Mesendoderm (in vitro differentiated cells): Measurements from ENCODE around the gene AKAP6.
"Not testable (repeated sequence)": the region's sequence is repeated elsewhere in the genome, so short reads cannot be mapped to it uniquely, and the experiment has no call there.

Source experiments
- DNase-seq: peaks from one replicate; pipeline ENCODE4 v3.0.0; 2013
- H2AK5ac ChIP-seq: 2 replicates; pipeline ENCODE4 v1.6.1; 2013; ENCODE audit warnings: low read length, inconsistent platforms
- H2BK120ac ChIP-seq: 2 replicates; pipeline ENCODE4 v1.6.1; 2013; ENCODE audit warnings: low read depth, mild to moderate bottlenecking, low read length, moderate library complexity, mixed read lengths
- H2BK15ac ChIP-seq: replicated peaks from 2 replicates; pipeline ENCODE4 v1.6.1; 2013; ENCODE audit warnings: low read depth, mild to moderate bottlenecking, moderate library complexity
- H2BK5ac ChIP-seq: 2 replicates; pipeline ENCODE4 v1.6.1; 2013; ENCODE audit warnings: low read length, inconsistent platforms
- H3K18ac ChIP-seq: 2 replicates; pipeline ENCODE4 v1.6.1; 2013; ENCODE audit warnings: mild to moderate bottlenecking, low read length, mixed read lengths
- H3K23ac ChIP-seq: one replicate; pipeline ENCODE4 v1.6.1; 2013; ENCODE audit warnings: low read length
- H3K27ac ChIP-seq: 2 replicates; pipeline ENCODE4 v1.5.1; 2013; ENCODE audit warnings: low read depth, mild to moderate bottlenecking, inconsistent platforms, low read length, moderate library complexity
- H3K27me3 ChIP-seq: 2 replicates; pipeline ENCODE4 v1.6.1; 2013; ENCODE audit warnings: low read length, control low read depth, mild to moderate bottlenecking, inconsistent platforms; ENCODE audit not compliant: insufficient read depth, poor library complexity
- H3K36me3 ChIP-seq: 2 replicates; pipeline ENCODE4 v1.6.1; 2013; ENCODE audit warnings: low read length, inconsistent platforms; ENCODE audit not compliant: control insufficient read depth, insufficient read depth
- H3K4ac ChIP-seq: one replicate; pipeline ENCODE4 v1.6.1; 2013; ENCODE audit warnings: low read depth, mild to moderate bottlenecking, low read length, moderate library complexity
- H3K4me1 ChIP-seq: 2 replicates; pipeline ENCODE4 v1.6.1; 2013; ENCODE audit warnings: low read depth, low read length, inconsistent platforms; ENCODE audit not compliant: control insufficient read depth
- H3K4me2 ChIP-seq: 2 replicates; pipeline ENCODE4 v1.6.1; 2013; ENCODE audit warnings: low read length
- H3K4me3 ChIP-seq: 2 replicates; pipeline ENCODE4 v1.5.1; 2013; ENCODE audit warnings: mild to moderate bottlenecking, low read length
- H3K56ac ChIP-seq: one replicate; pipeline ENCODE4 v1.6.1; 2013; ENCODE audit warnings: low read length
- H3K79me1 ChIP-seq: 2 replicates; pipeline ENCODE4 v1.6.1; 2013; ENCODE audit warnings: low read length, inconsistent platforms
- H3K79me2 ChIP-seq: 2 replicates; pipeline ENCODE4 v1.6.1; 2013; ENCODE audit warnings: mild to moderate bottlenecking, low read length; ENCODE audit not compliant: control insufficient read depth, insufficient read depth
- H3K9ac ChIP-seq: 2 replicates; pipeline ENCODE4 v1.6.1; 2013; ENCODE audit warnings: low read length, inconsistent platforms
- H4K5ac ChIP-seq: one replicate; pipeline ENCODE4 v1.6.1; 2013; ENCODE audit warnings: low read length
- H4K8ac ChIP-seq: one replicate; pipeline ENCODE4 v1.6.1; 2013; ENCODE audit warnings: low read depth, mild to moderate bottlenecking, control low read depth, low read length, moderate library complexity
- WGBS: extraction: QIAGEN DNeasy Blood & Tissue Kit; methylation state at CpG from one replicate; pipeline ENCODE4 v1.1.7; 2013; ENCODE audit warnings: low lambda C conversion rate, missing lambda C conversion rate; ENCODE audit not compliant: insufficient coverage; ENCODE audit errors: extremely low coverage; 5-methylcytosine and 5-hydroxymethylcytosine counted together

Gene AKAP6

GRCh38 chr14:32576088-32576795, 247.1 kb downstream of the AKAP6 start:
- no peak overlapping the region for H3K18ac ChIP-seq
- no peak overlapping the region for H3K9ac ChIP-seq
- no peak overlapping the region for H2BK15ac ChIP-seq
- H3K4ac ChIP-seq: no peak overlapping the region
- H3K79me1 ChIP-seq: no peaks in the 10 kb centered on the region
- H3K4me3 ChIP-seq: no peak overlapping the region
- no peaks in the 10 kb centered on the region for H3K36me3 ChIP-seq
- H2AK5ac ChIP-seq: no peak overlapping the region
- WGBS: no CpG with 5 or more reads among the region's 6 CpGs
- H3K27me3 ChIP-seq: no peaks in the 10 kb centered on the region
- H3K79me2 ChIP-seq: no peaks in the 10 kb centered on the region
- DNase-seq: peak; percentile 50
- H4K8ac ChIP-seq: no peak overlapping the region
- H4K5ac ChIP-seq: no peak overlapping the region
- no peak overlapping the region for H3K23ac ChIP-seq
- H2BK5ac ChIP-seq: no peak overlapping the region
- H3K4me2 ChIP-seq: no peak overlapping the region
- no peaks in the 10 kb centered on the region for H3K4me1 ChIP-seq
- H3K56ac ChIP-seq: no peak overlapping the region
- H3K27ac ChIP-seq: no peak overlapping the region
- no peak overlapping the region for H2BK120ac ChIP-seq

GRCh38 chr14:32576977-32577376, 247.9 kb downstream of the AKAP6 start:
- Histone ChIP-seq H4K5ac (no peak overlapping the region), H3K4me1 (no peaks in the 10 kb centered on the region), H3K79me1 (no peaks in the 10 kb centered on the region), H3K79me2 (no peaks in the 10 kb centered on the region), H3K23ac (no peak overlapping the region), H2BK120ac (no peak overlapping the region), H3K18ac (no peak overlapping the region), H2BK15ac (no peak overlapping the region), H4K8ac (no peak overlapping the region), H3K4ac (no peak overlapping the region), H2BK5ac (no peak overlapping the region), H3K27ac (no peak overlapping the region), H3K9ac (no peak overlapping the region), H3K4me3 (no peak overlapping the region), H3K36me3 (no peaks in the 10 kb centered on the region), H3K56ac (no peak overlapping the region), H3K27me3 (no peaks in the 10 kb centered on the region), H3K4me2 (no peak overlapping the region), H2AK5ac (no peak overlapping the region)
- no peak for DNase-seq
- WGBS: no CpG with 5 or more reads among the region's 2 CpGs

- no peak overlapping the region for H2AK5ac ChIP-seq
- no peaks in the 10 kb centered on the region for H3K79me2 ChIP-seq
- H4K5ac ChIP-seq: no peak overlapping the region
- H4K8ac ChIP-seq: no peak overlapping the region
- H3K4me3 ChIP-seq: no peak overlapping the region
- no peak overlapping the region for H3K4ac ChIP-seq
- no CpG with 5 or more reads among the region's 1 CpG for WGBS
- no peak for DNase-seq
- H3K79me1 ChIP-seq: no peaks in the 10 kb centered on the region
- no peak overlapping the region for H3K4me2 ChIP-seq
- H3K4me1 ChIP-seq: no peaks in the 10 kb centered on the region
- no peak overlapping the region for H3K27ac ChIP-seq
- H3K36me3 ChIP-seq: no peaks in the 10 kb centered on the region
- H3K18ac ChIP-seq: no peak overlapping the region
- no peaks in the 10 kb centered on the region for H3K27me3 ChIP-seq
- H3K23ac ChIP-seq: no peak overlapping the region
- no peak overlapping the region for H2BK5ac ChIP-seq
- no peak overlapping the region for H3K56ac ChIP-seq
- H2BK15ac ChIP-seq: no peak overlapping the region
- no peak overlapping the region for H3K9ac ChIP-seq
- H2BK120ac ChIP-seq: no peak overlapping the region
Observed at GRCh38 chr14:32578181-32578580, 249.1 kb downstream of the AKAP6 start.

DNA sequence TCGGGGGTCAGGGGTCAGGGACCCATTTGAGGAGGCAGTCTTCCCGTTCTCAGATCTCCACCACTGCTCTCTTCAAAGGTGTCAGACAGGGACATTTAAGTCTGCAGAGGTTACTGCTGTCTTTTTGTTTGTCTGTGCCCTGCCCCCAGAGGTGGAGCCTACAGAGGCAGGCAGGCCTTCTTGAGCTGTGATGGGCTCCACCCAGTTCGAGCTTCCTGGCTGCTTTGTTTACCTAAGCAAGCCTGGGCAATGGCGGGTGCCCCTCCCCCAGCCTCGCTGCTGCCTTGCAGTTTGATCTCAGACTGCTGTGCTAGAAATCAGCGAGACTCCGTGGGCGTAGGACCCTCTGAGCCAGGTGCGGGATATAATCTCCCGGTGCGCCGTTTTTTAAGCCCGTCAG, 254.3 kb downstream of the AKAP6 start:
- H2BK5ac ChIP-seq, H3K56ac ChIP-seq, H3K27ac ChIP-seq, H3K4ac ChIP-seq, H3K9ac ChIP-seq, H2BK120ac ChIP-seq, H3K79me1 ChIP-seq, H3K18ac ChIP-seq, H4K5ac ChIP-seq, H3K79me2 ChIP-seq, H3K4me2 ChIP-seq, H3K27me3 ChIP-seq, H2AK5ac ChIP-seq, H3K4me1 ChIP-seq, H2BK15ac ChIP-seq, DNase-seq, H3K4me3 ChIP-seq, H3K23ac ChIP-seq, H3K36me3 ChIP-seq, H4K8ac ChIP-seq: not testable (repeated sequence)
- WGBS: no CpG with 5 or more reads among the region's 13 CpGs

- H2BK5ac ChIP-seq: no peak overlapping the region
- no peaks in the 10 kb centered on the region for H3K36me3 ChIP-seq
- no peak overlapping the region for H2BK120ac ChIP-seq
- H3K79me1 ChIP-seq: no peaks in the 10 kb centered on the region
- H3K27ac ChIP-seq: no peak overlapping the region
- H3K79me2 ChIP-seq: no peaks in the 10 kb centered on the region
- no peak overlapping the region for H4K8ac ChIP-seq
- no peak overlapping the region for H4K5ac ChIP-seq
- no peak overlapping the region for H2BK15ac ChIP-seq
- no peak overlapping the region for H3K23ac ChIP-seq
- no peak overlapping the region for H3K4me3 ChIP-seq
- no CpG with 5 or more reads among the region's 5 CpGs for WGBS
- H3K9ac ChIP-seq: no peak overlapping the region
- no peaks in the 10 kb centered on the region for H3K4me1 ChIP-seq
- no peak overlapping the region for H3K56ac ChIP-seq
- no peaks in the 10 kb centered on the region for H3K27me3 ChIP-seq
- H3K4me2 ChIP-seq: no peak overlapping the region
- no peak overlapping the region for H3K18ac ChIP-seq
- no peak overlapping the region for H3K4ac ChIP-seq
- DNase-seq: no peak
- H2AK5ac ChIP-seq: no peak overlapping the region
Observed at GRCh38 chr14:32584079-32584478, 255.0 kb downstream of the AKAP6 start.

DNA sequence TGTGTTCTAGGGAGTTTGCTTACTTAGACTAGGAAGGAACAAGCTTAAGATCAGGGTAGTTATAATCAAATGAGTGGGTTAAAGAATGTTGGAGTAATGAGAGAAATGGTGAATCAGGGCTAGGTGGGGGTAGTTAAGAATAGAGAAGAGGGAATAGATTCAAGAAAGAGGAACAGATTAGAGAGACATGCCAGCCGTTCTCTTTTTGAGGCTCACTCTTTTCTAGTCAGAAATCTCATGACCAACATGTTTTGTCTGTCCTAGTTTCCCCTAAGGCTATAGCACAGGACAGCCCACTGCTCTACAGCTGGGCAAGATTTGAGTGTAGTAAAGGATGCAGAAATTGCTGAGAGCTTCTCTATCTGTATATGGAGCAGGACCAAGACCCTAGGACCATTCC, 258.4 kb downstream of the AKAP6 start:
- Histone ChIP-seq H3K4me1 (no peaks in the 10 kb centered on the region), H3K23ac (no peak overlapping the region), H3K56ac (no peak overlapping the region), H3K27me3 (no peaks in the 10 kb centered on the region), H3K4ac (no peak overlapping the region), H3K27ac (no peak overlapping the region), H2BK5ac (no peak overlapping the region), H4K8ac (no peak overlapping the region), H3K4me3 (no peak overlapping the region), H3K4me2 (no peak overlapping the region), H3K36me3 (no peaks in the 10 kb centered on the region), H3K79me1 (no peaks in the 10 kb centered on the region), H3K9ac (no peak overlapping the region), H2BK15ac (no peak overlapping the region), H2AK5ac (no peak overlapping the region), H2BK120ac (no peak overlapping the region), H4K5ac (no peak overlapping the region), H3K18ac (no peak overlapping the region), H3K79me2 (no peaks in the 10 kb centered on the region)
- WGBS: no CpG with 5 or more reads among the region's 1 CpG
- no peak for DNase-seq
